Liver (tissue), 9 donors: Measurements from ENCODE around the gene SRGAP1. TPM values are rescaled to one million over a fixed set of nuclear protein-coding genes. Genes with fewer than 3 reads are reported as not detected.

Source experiments
- DNase-seq: peaks from one replicate; pipeline ENCODE4 v3.0.0-alpha.2; 2017; ENCODE audit warnings: low spot score
- H3K27ac ChIP-seq, 2 donors: one replicate each; pipeline ENCODE4 v1.7.0; 2013; ENCODE audit warnings: inconsistent platforms in 2 of 2, low read length in 2 of 2, control low read depth in 1 of 2, low read depth in 1 of 2, mild to moderate bottlenecking in 1 of 2
- H3K27me3 ChIP-seq, 4 donors: one replicate each; pipeline versions ENCODE4 v1.6.1 to v1.7.0; 2013; ENCODE audit warnings: low read length in 3 of 4, inconsistent platforms in 1 of 4, mild to moderate bottlenecking in 1 of 4, moderate library complexity in 1 of 4; ENCODE audit not compliant: control insufficient read depth in 4 of 4, insufficient read depth in 4 of 4
- H3K36me3 ChIP-seq, 4 donors: one replicate each; pipeline versions ENCODE4 v1.6.1 to v1.7.0; 2013; ENCODE audit warnings: low read length in 3 of 4, mild to moderate bottlenecking in 3 of 4, low read depth in 1 of 4, moderate library complexity in 1 of 4; ENCODE audit not compliant: control insufficient read depth in 4 of 4, insufficient read depth in 3 of 4
- H3K4me1 ChIP-seq, 4 donors: one replicate each; pipeline versions ENCODE4 v1.6.1 to v1.7.0; 2013; ENCODE audit warnings: low read length in 3 of 4, mild to moderate bottlenecking in 3 of 4, moderate library complexity in 1 of 4; ENCODE audit not compliant: control insufficient read depth in 4 of 4, insufficient read depth in 4 of 4
- H3K4me3 ChIP-seq, 3 donors: one replicate each; pipeline versions ENCODE4 v1.6.1 to v1.7.0; 2013; ENCODE audit warnings: low read length in 3 of 3, control low read depth in 1 of 3, low read depth in 1 of 3, mild to moderate bottlenecking in 1 of 3
- H3K9ac ChIP-seq, 2 donors: one replicate each; pipeline ENCODE4 v1.7.0; 2013; ENCODE audit warnings: low read length in 2 of 2, mild to moderate bottlenecking in 2 of 2, moderate library complexity in 2 of 2, control low read depth in 1 of 2, low read depth in 1 of 2
- H3K9me3 ChIP-seq, 4 donors: one replicate each; pipeline versions ENCODE4 v1.6.1 to v1.7.0; 2013; ENCODE audit warnings: low read length in 3 of 4; ENCODE audit not compliant: control insufficient read depth in 4 of 4
- ATF3 ChIP-seq: IDR thresholded peaks from 2 replicates; pipeline ENCODE4 v1.6.1; 2016; ENCODE audit warnings: antibody characterized with exemption
- CTCF ChIP-seq: fragments of 150-350 bp; IDR thresholded peaks from 2 replicates; pipeline ENCODE4 v1.5.1; 2017; ENCODE audit warnings: improper control_type of control experiment, low read depth, low read length; ENCODE audit not compliant: missing input control
- EGR1 ChIP-seq, 2 donors: IDR thresholded peaks; 2 replicates each; pipeline ENCODE4 v1.6.1; 2016 to 2018; ENCODE audit warnings: antibody characterized with exemption in 2 of 2, low read depth in 2 of 2
- FOXA1 ChIP-seq: IDR thresholded peaks from 2 replicates; pipeline ENCODE4 v1.6.1; 2016; ENCODE audit warnings: antibody characterized with exemption
- FOXA2 ChIP-seq: IDR thresholded peaks from 2 replicates; pipeline ENCODE4 v1.6.1; 2016; ENCODE audit warnings: antibody characterized with exemption
- GABPA ChIP-seq, 2 donors: IDR thresholded peaks in 1 of 2; conservative IDR thresholded peaks in 1 of 2; 2 replicates each; pipeline ENCODE4 v1.6.1; 2016; ENCODE audit warnings: antibody characterized with exemption in 2 of 2, mild to moderate bottlenecking in 1 of 2, moderate library complexity in 1 of 2
- HNF4A ChIP-seq, 2 donors: conservative IDR thresholded peaks; 2 replicates each; pipeline ENCODE4 v1.6.1; 2016; ENCODE audit warnings: antibody characterized with exemption in 2 of 2, mild to moderate bottlenecking in 2 of 2
- HNF4G ChIP-seq: IDR thresholded peaks from 2 replicates; pipeline ENCODE4 v1.6.1; 2016; ENCODE audit warnings: antibody characterized with exemption
- JUND ChIP-seq, 2 donors: IDR thresholded peaks; 2 replicates each; pipeline ENCODE4 v1.6.1; 2016; ENCODE audit warnings: antibody characterized with exemption in 2 of 2
- NR2F2 ChIP-seq: IDR thresholded peaks from 2 replicates; pipeline ENCODE4 v1.6.1; 2016; ENCODE audit warnings: antibody characterized with exemption
- RAD21 ChIP-seq, 2 donors: IDR thresholded peaks; 2 replicates each; pipeline ENCODE4 v1.6.1; 2016; ENCODE audit warnings: antibody characterized with exemption in 2 of 2, mild to moderate bottlenecking in 2 of 2
- REST ChIP-seq: IDR thresholded peaks from 2 replicates; pipeline ENCODE4 v1.6.1; 2016; ENCODE audit warnings: antibody characterized with exemption, mild to moderate bottlenecking
- RXRA ChIP-seq, 2 donors: IDR thresholded peaks; 2 replicates each; pipeline ENCODE4 v1.6.1; 2017 to 2018; ENCODE audit warnings: antibody characterized with exemption in 2 of 2, mild to moderate bottlenecking in 1 of 2
- SP1 ChIP-seq: IDR thresholded peaks from 2 replicates; pipeline ENCODE4 v1.6.1; 2018; ENCODE audit warnings: antibody characterized with exemption, mild to moderate bottlenecking
- ZBTB33 ChIP-seq: IDR thresholded peaks from 2 replicates; pipeline ENCODE4 v1.6.1; 2016; ENCODE audit warnings: antibody characterized with exemption
- WGBS: extraction: QIAGEN DNeasy Blood & Tissue Kit; methylation state at CpG from one replicate; pipeline ENCODE4 v1.1.7; 2013; 5-methylcytosine and 5-hydroxymethylcytosine counted together
- polyA plus RNA-seq, 2 donors: library from polyadenylated mRNA; stranded (reverse) in 1 of 2; unstranded in 1 of 2; fragments of 200-250 nt in 1 of 2; fragments of >200 nt in 1 of 2; fragmentation: Nextera tagmentation in 1 of 2; extraction: Ambion mirVana in 1 of 2; gene quantifications; one replicate each; pipeline versions ENCODE4 v1.2.1 to v1.2.3, GENCODE V29; 2013 to 2015
- total RNA-seq, 2 donors: library from RNA; depleted of rRNA; stranded (reverse); fragments of >200 nt; gene quantifications; one replicate each; pipeline ENCODE4 v1.2.3, GENCODE V29; 2014
- TF ChIP-seq, protein P1 (sequence below): IDR thresholded peaks from 2 replicates; pipeline ENCODE4 v1.6.1; 2016; ENCODE audit warnings: antibody characterized with exemption
- donor health status: healthy.
- donor health status: healthy.
- donor health status: healthy.
- donor health status: healthy.
- donor health status: healthy.

Gene SRGAP1
- total and polyA plus RNA-seq, 4 donors = 0.28 to 1.3 (median 0.85) TPM

- TF ChIP-seq ZBTB33 (no peak), JUND (IDR thresholded peaks at IDR 0.05) (no peak)
Observed at GRCh38 chr12:64145226-64145625, 300.7 kb downstream of the SRGAP1 start (continued).

GRCh38 chr12:64147011-64147631, 302.6 kb downstream of the SRGAP1 start:
- TF ChIP-seq REST (no peak), ZBTB33 (no peak), GABPA (IDR thresholded peaks at IDR 0.05 in 1 of 2, conservative IDR thresholded peaks at IDR 0.05 in 1 of 2) (no peak), ATF3 (no peak), CTCF (no peak), RXRA (IDR thresholded peaks at IDR 0.05) (no peak), NR2F2 (no peak), FOXA1 (no peak), HNF4G (no peak), SP1 (no peak), RAD21 (IDR thresholded peaks at IDR 0.05) (no peak), FOXA2 (no peak), JUND (IDR thresholded peaks at IDR 0.05) (no peak), EGR1 (IDR thresholded peaks at IDR 0.05; ENCODE audit: low read depth in 2 of 2) (no peak), HNF4A (conservative IDR thresholded peaks at IDR 0.05) (no peak)
- TF ChIP-seq, protein P1, sequence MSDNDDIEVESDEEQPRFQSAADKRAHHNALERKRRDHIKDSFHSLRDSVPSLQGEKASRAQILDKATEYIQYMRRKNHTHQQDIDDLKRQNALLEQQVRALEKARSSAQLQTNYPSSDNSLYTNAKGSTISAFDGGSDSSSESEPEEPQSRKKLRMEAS = no peak
- Histone ChIP-seq H3K4me3 (no peak overlapping the region), H3K27ac (no peak overlapping the region), H3K27me3 (no peaks in the 10 kb centered on the region), H3K36me3 (peaks cover 0 to 4% (median 1%) of the 10 kb centered on the region in 4 donors), H3K9ac (no peak overlapping the region), H3K4me1 (no peaks in the 10 kb centered on the region), H3K9me3 (no peaks in the 10 kb centered on the region)
- WGBS = 71% methylated on average over 21 of the region's 21 CpGs
- no peak for DNase-seq
